Right lobe of liver (tissue), 6 donors: Measurements from ENCODE around the gene SAMD8. TPM values are rescaled to one million over a fixed set of nuclear protein-coding genes. Genes with fewer than 3 reads are reported as not detected.
"Not testable (repeated sequence)": the region's sequence is repeated elsewhere in the genome, so short reads cannot be mapped to it uniquely, and the experiment has no call there.

ENCODE experiments used
- ATAC-seq, 4 donors: fragments of 200-7000 bp; cut with Tn5 transposase; one replicate each; pipeline ENCODE4 v1.9.1; 2020; ENCODE audit warnings: mild to moderate bottlenecking in 4 of 4, moderate library complexity in 4 of 4
- DNase-seq, 3 donors: peaks; one replicate each; pipeline ENCODE4 v3.0.0-alpha.2; 2020
- H3K27ac ChIP-seq, 3 donors: fragments of 200-600 bp; one replicate each; pipeline ENCODE4 v1.8.0; 2022
- H3K27me3 ChIP-seq, 2 donors: fragments of 200-600 bp; one replicate each; pipeline ENCODE4 v1.8.0; 2022
- H3K36me3 ChIP-seq, 4 donors: fragments of 200-600 bp; sonication (generic) in 1 of 4; one replicate each; pipeline versions ENCODE4 v1.5.1 to v1.8.0; 2017 to 2022; ENCODE audit warnings: control low read depth in 1 of 4
- H3K4me1 ChIP-seq, 4 donors: fragments of 200-600 bp; sonication (generic) in 1 of 4; one replicate each; pipeline versions ENCODE4 v1.5.1 to v1.8.0; 2017 to 2022; ENCODE audit warnings: control low read depth in 1 of 4
- H3K4me3 ChIP-seq, 3 donors: fragments of 200-600 bp; one replicate each; pipeline ENCODE4 v1.8.0; 2022
- H3K9me3 ChIP-seq, 4 donors: fragments of 200-600 bp; sonication (generic) in 1 of 4; one replicate each; pipeline versions ENCODE4 v1.5.1 to v1.8.0; 2017 to 2022; ENCODE audit warnings: control low read depth in 1 of 4
- POLR2A ChIP-seq: fragments of 450-650 bp; IDR thresholded peaks from one replicate; pipeline ENCODE4 v1.6.1; 2017; ENCODE audit warnings: antibody characterized with exemption, mild to moderate bottlenecking
- WGBS: methylation state at CpG from one replicate; pipeline ENCODE4 v1.1.6; 2018; ENCODE audit warnings: low coverage, low lambda C conversion rate; ENCODE audit not compliant: insufficient coverage; ENCODE audit errors: missing lambda C conversion rate; 5-methylcytosine and 5-hydroxymethylcytosine counted together
- intact Hi-C, 2 donors: fragments of 100-400 bp; cut with DNase I; formaldehyde crosslinking; loops; one replicate each; pipeline versions ENCODE4 v1.11.2 to v1.14.1; 2022
- total RNA-seq, 6 experiments: library from RNA; depleted of rRNA in 2 of 6; stranded (reverse); fragments of >200 nt in 2 of 6; fragmentation: NEBNext Ultra II Directional in 3 of 6; extraction: Animal tissue kit (Norgen Biotek cat#: 25700) in 3 of 6; gene quantifications; one replicate each; pipeline versions ENCODE4 v1.1.0 to v1.2.4, GENCODE V29; 2016 to 2023
- TF ChIP-seq, protein P1 (sequence below), 4 donors: fragments of 200-600 bp in 3 of 4; fragments of 450-650 bp in 1 of 4; IDR thresholded peaks; one replicate each; pipeline versions ENCODE4 v1.5.1 to v1.8.0; 2016 to 2022; ENCODE audit warnings: antibody characterized with exemption in 4 of 4, mild to moderate bottlenecking in 2 of 4
- donor health status: DM: no; HTN: yes; CAD: no.
- donor health status: DM: no; HTN: no; CAD: no.
- donor health status: DM: no; HTN: no; CAD: no.
- donor health status: DM: no; HTN: yes; CAD: no.
- donor health status: DM: no; HTN: yes; CAD: no.

SAMD8 gene
- total RNA-seq, 6 experiments from 2014 or later = 5.7 to 13.2 (median 9.3) TPM

DNA sequence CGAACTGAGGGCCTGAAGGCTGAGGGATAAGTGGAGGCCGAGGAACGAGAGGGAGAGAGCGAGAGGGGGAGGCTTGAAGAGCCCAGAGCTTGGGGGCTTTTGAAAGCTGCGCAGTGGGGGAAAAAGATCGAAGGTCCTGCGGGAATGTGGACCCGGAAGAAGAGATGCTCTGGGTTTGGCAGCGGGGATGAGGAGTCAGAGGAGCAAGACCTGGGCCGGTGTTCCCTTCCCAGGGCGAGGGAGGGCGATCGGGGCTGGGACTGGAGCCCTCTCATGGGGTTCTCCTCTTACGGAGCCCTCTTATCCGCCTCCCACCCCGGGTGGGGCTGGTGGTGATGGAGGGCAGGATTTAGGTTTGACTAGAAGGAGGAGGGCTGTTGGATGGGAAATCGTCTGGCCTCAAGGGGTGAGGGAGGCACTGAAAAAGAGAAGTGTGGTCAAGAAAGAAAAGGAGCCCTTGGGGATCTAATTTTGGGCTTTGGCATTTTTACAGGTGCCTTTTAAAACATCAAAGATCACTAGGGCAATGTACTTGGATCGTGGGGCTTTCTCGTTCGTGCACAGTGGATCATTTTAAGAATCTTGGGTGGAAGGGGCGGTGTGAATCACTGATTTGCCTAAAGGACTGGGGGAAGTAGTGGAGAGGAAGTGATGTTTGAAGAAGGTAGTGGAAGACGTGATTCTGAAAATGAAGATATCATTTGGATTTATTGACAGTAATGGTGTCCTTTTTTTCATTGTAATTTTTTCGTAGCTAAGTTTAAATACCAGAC is 637 bp downstream of the SAMD8 start:
- ATAC-seq = peak; percentile 40 to 54 (median 49)
- intact Hi-C loops = loop anchor here in 1 of 2 donors (5.0 kb wide), 1 partner anchor 120 kb away; no protein-coding TSS in a partner anchor
- 2% methylated on average over 22 of the region's 23 CpGs for WGBS
- Histone ChIP-seq H3K36me3 (no peaks in the 10 kb centered on the region), H3K27ac (peak overlapping the region; percentile 78 to 94 (median 89)), H3K4me1 (peaks cover 0 to 6% (median 0%) of the 10 kb centered on the region in 4 donors), H3K4me3 (peak overlapping the region; percentile 75 to 97 (median 95)), H3K27me3 (no peaks in the 10 kb centered on the region), H3K9me3 (no peaks in the 10 kb centered on the region)
- TF ChIP-seq POLR2A = no peak
- TF ChIP-seq, protein P1, sequence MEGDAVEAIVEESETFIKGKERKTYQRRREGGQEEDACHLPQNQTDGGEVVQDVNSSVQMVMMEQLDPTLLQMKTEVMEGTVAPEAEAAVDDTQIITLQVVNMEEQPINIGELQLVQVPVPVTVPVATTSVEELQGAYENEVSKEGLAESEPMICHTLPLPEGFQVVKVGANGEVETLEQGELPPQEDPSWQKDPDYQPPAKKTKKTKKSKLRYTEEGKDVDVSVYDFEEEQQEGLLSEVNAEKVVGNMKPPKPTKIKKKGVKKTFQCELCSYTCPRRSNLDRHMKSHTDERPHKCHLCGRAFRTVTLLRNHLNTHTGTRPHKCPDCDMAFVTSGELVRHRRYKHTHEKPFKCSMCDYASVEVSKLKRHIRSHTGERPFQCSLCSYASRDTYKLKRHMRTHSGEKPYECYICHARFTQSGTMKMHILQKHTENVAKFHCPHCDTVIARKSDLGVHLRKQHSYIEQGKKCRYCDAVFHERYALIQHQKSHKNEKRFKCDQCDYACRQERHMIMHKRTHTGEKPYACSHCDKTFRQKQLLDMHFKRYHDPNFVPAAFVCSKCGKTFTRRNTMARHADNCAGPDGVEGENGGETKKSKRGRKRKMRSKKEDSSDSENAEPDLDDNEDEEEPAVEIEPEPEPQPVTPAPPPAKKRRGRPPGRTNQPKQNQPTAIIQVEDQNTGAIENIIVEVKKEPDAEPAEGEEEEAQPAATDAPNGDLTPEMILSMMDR (IDR thresholded peaks at IDR 0.05) = no peak
- DNase-seq = peak; percentile 62 to 69 (median 65)

DNA sequence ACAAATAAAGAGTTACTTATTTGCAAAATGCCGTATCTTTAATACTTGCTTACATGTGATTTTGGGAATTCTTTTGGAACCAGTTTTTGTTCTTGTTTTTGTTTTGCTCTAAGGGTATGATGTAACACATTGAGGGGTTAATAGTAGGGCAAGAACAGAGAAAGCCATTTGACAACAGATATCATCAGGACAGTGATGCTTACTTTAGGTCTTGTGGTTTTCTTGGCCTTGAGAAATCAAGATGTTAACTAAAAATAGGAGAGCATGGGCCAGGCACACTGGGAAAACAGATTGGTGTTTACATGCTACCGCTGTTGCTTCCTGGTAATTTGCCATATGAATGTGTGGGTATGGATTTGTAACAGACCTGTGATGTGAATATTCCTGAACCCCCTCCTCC is 3.7 kb downstream of the SAMD8 start:
- Histone ChIP-seq H3K9me3 (no peaks in the 10 kb centered on the region), H3K27me3 (no peaks in the 10 kb centered on the region), H3K27ac (no peak overlapping the region), H3K4me1 (peaks cover 0 to 6% (median 0%) of the 10 kb centered on the region in 4 donors), H3K36me3 (no peaks in the 10 kb centered on the region), H3K4me3 (no peak overlapping the region)
- intact Hi-C loops = no loop called here
- no peak for DNase-seq
- no peak for ATAC-seq
- TF ChIP-seq, protein P1 (IDR thresholded peaks at IDR 0.05) = no peak
- no peak for TF ChIP-seq POLR2A
- WGBS = 53% methylated on average over 2 of the region's 2 CpGs

DNA sequence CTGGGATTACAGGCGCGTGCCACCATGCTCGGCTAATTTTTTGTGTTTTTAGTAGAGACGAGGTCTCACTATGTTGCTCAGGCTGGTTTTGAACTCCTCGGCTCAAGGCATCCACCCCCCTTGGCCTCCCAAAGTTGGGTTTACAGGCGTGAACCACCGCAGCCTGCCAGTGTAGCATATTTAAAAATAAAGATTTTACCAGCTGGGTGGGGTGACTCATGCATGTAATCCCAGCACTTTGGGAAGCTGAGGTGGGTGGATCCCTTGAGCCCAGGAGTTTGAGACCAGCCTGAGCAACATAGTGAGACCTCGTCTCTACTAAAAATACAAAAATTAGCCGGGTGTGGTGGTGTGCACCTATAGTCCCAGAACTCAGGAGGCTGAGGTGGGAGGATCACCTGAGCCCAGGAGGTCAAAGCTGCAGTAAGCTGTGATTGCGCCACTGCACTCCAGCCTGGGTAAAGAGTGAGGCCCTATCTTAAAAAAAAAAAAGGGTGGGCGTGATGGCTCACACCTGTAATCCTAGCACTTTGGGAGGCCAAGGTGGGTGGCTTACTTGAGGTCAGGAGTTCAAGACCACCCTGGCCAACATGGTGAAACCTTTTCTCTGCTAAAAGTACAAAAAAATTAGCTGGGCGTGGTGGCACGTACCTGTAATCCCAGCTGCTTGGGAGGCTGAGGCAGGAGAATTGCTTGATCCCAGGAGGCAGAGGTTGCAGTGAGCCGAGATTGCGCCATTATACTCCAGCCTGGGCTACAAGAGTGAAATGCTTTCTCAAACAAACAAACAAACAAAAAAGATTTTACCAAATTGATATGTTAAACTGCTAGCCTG is 5.7 kb downstream of the SAMD8 start:
- ATAC-seq, H3K36me3 ChIP-seq, H3K9me3 ChIP-seq, H3K27me3 ChIP-seq, H3K4me3 ChIP-seq, intact Hi-C loops, DNase-seq, H3K27ac ChIP-seq: not testable (repeated sequence)
- H3K4me1 ChIP-seq = peaks cover 0 to 10% (median 0%) of the 10 kb centered on the region in 4 donors
- 93% methylated on average over 15 of the region's 15 CpGs for WGBS

DNA sequence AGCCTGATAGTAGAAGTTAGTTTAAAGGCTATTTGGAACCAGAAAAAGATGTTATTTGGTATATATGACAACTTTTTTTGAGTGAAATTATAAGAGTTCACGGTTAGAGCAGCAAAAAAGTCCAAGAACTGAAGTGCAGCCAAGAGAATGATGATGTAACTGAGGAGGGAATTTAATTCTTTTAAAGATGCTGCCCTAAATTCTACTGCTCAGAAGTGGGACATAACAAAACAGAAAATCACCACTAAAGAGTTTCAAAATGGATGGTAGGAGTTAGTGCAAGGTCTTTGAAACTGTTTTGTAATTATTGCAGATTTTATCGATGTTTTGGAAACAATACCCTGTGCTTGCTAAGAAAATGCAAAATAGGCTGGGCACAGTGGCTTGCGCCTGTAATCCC is 6.5 kb downstream of the SAMD8 start:
- 61% methylated on average over 3 of the region's 3 CpGs for WGBS
- no peak for ATAC-seq
- no peak overlapping the region for H3K4me3 ChIP-seq
- TF ChIP-seq POLR2A = no peak
- TF ChIP-seq, protein P1 (IDR thresholded peaks at IDR 0.05) = no peak
- no peak for DNase-seq
- H3K9me3 ChIP-seq = no peaks in the 10 kb centered on the region
- H3K27me3 ChIP-seq = no peaks in the 10 kb centered on the region
- intact Hi-C loops = no loop called here
- no peaks in the 10 kb centered on the region for H3K36me3 ChIP-seq
- H3K27ac ChIP-seq = no peak overlapping the region
- peaks cover 0 to 4% (median 0%) of the 10 kb centered on the region in 4 donors for H3K4me1 ChIP-seq

DNA sequence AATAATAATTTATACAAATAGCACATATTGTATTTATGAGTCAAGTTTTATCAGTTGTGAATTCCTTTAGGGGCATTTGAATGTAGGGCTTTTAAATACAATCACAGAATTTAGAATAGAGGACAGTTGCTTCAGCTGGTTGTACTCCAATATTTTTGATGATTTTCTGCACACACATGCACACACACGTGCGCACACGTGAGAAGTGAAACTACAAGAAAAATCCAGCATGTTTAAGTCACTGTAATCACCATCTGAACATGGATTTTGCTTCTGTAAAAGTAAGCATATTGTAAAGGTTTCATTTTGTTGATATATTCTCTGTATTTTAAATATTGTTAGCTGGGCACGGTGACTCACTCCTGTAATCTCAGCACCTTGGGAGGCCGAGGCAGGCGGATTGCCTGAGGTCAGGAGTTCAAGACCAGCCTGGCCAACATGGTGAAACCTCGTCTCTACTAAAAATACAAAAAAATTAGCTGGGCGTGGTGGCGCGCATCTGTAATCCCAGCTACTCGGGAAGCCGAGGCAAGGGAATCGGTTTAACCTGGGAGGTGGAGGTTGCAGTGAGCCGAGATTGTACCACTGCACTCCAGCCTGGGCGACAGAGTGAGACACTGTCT is 8.1 kb downstream of the SAMD8 start:
- H3K27ac ChIP-seq, H3K9me3 ChIP-seq, DNase-seq, H3K27me3 ChIP-seq, H3K4me1 ChIP-seq, H3K36me3 ChIP-seq, intact Hi-C loops, ATAC-seq, H3K4me3 ChIP-seq: not testable (repeated sequence)
- 95% methylated on average over 15 of the region's 15 CpGs for WGBS
